Neural cell (in vitro differentiated cells): ENCODE measurements around the gene TLR6. TPM values are rescaled to one million over a fixed set of nuclear protein-coding genes. Genes with fewer than 3 reads are reported as not detected.

Experiments used
- H2AFZ ChIP-seq: fragments of 200-600, 300-800 bp; sonication (generic), shearing (Covaris generic); 2 replicates; pipeline ENCODE4 v1.6.0; 2014; ENCODE audit warnings: low read depth, mild to moderate bottlenecking, antibody characterized with exemption, low read length, moderate library complexity
- H3F3A ChIP-seq: fragments of 200-600 bp; shearing (Covaris generic); 2 replicates; pipeline ENCODE4 v1.6.1; 2016; ENCODE audit warnings: mild to moderate bottlenecking, moderate library complexity, mixed read lengths, antibody characterized with exemption, low read length; ENCODE audit not compliant: insufficient read depth, poor library complexity, severe bottlenecking
- H3K27ac ChIP-seq: fragments of 200-600, 300-800 bp; sonication (generic), shearing (Covaris generic); 2 replicates; pipeline ENCODE4 v1.5.1; 2014; ENCODE audit warnings: mild to moderate bottlenecking, low read length, moderate library complexity
- H3K27me3 ChIP-seq: fragments of 300-800, 200-600 bp; sonication (generic), shearing (Covaris generic); 2 replicates; pipeline ENCODE4 v1.6.0; 2014; ENCODE audit warnings: mild to moderate bottlenecking, low read depth, low read length, moderate library complexity; ENCODE audit not compliant: insufficient read depth
- H3K36me3 ChIP-seq: fragments of 300-800, 200-600 bp; sonication (generic), shearing (Covaris generic); 2 replicates; pipeline ENCODE4 v1.5.1; 2014; ENCODE audit warnings: mild to moderate bottlenecking, antibody characterized with exemption, low read length, moderate library complexity; ENCODE audit not compliant: insufficient read depth
- H3K4me2 ChIP-seq: fragments of 300-800, 200-600 bp; sonication (generic), shearing (Covaris generic); 2 replicates; pipeline ENCODE4 v1.6.0; 2014; ENCODE audit warnings: mild to moderate bottlenecking, low read length
- H3K4me3 ChIP-seq: fragments of 300-800, 200-600 bp; sonication (generic), shearing (Covaris generic); 2 replicates; pipeline ENCODE4 v1.5.1; 2014; ENCODE audit warnings: mild to moderate bottlenecking, low read length, moderate library complexity
- H3K79me2 ChIP-seq: fragments of 200-600 bp; shearing (Covaris generic); replicated peaks from 2 replicates; pipeline ENCODE4 v1.6.0; 2014; ENCODE audit warnings: mild to moderate bottlenecking, low read length, moderate library complexity; ENCODE audit not compliant: insufficient read depth
- H3K9ac ChIP-seq: fragments of 300-800, 200-600 bp; sonication (generic), shearing (Covaris generic); 2 replicates; pipeline ENCODE4 v1.6.1; 2016; ENCODE audit warnings: mild to moderate bottlenecking, low read length, mixed read lengths
- H3K9me2 ChIP-seq: fragments of 200-600 bp; shearing (Covaris generic); 2 replicates; pipeline ENCODE4 v1.6.1; 2016; ENCODE audit warnings: mild to moderate bottlenecking, low read length, mixed read lengths; ENCODE audit not compliant: insufficient read depth
- H3K9me3 ChIP-seq: fragments of 200-600, 300-800 bp; sonication (generic), shearing (Covaris generic); 2 replicates; pipeline ENCODE4 v1.6.1; 2016; ENCODE audit warnings: mild to moderate bottlenecking, mixed run types, low read length, moderate library complexity, mixed read lengths
- H4K20me1 ChIP-seq: fragments of 200-600 bp; shearing (Covaris generic); 2 replicates; pipeline ENCODE4 v1.6.1; 2016; ENCODE audit warnings: mild to moderate bottlenecking, mixed run types; ENCODE audit not compliant: insufficient read depth
- CTCF ChIP-seq: fragments of 450-650 bp; IDR thresholded peaks from 2 replicates; pipeline ENCODE4 v1.5.1; 2014; ENCODE audit warnings: antibody characterized with exemption, mild to moderate bottlenecking, moderate library complexity; ENCODE audit not compliant: poor library complexity, severe bottlenecking
- EP300 ChIP-seq: fragments of 450-650 bp; conservative IDR thresholded peaks from 2 replicates; pipeline ENCODE4 v1.6.1; 2014; ENCODE audit warnings: antibody characterized with exemption, mild to moderate bottlenecking, moderate library complexity; ENCODE audit not compliant: poor library complexity, severe bottlenecking
- EZH2 ChIP-seq: fragments of 200-600, 300-800 bp; shearing (Covaris generic), sonication (generic); IDR thresholded peaks from 2 replicates; pipeline ENCODE4 v1.6.1; 2014; ENCODE audit warnings: antibody characterized with exemption, low read length, borderline replicate concordance, mild to moderate bottlenecking; ENCODE audit not compliant: insufficient read depth, poor library complexity, severe bottlenecking
- MXI1 ChIP-seq: fragments of 450-650 bp; conservative IDR thresholded peaks from 2 replicates; pipeline ENCODE4 v1.6.1; 2014; ENCODE audit warnings: antibody characterized with exemption, mild to moderate bottlenecking; ENCODE audit not compliant: poor library complexity, severe bottlenecking
- POLR2AphosphoS5 ChIP-seq: IDR thresholded peaks from 2 replicates; pipeline ENCODE4 v1.6.1; 2012
- RAD21 ChIP-seq: fragments of 450-650 bp; conservative IDR thresholded peaks from 2 replicates; pipeline ENCODE4 v1.6.1; 2014; ENCODE audit warnings: antibody characterized with exemption, mild to moderate bottlenecking, moderate library complexity
- REST ChIP-seq: IDR thresholded peaks from 2 replicates; pipeline ENCODE4 v1.6.1; 2012; ENCODE audit warnings: borderline replicate concordance
- SMC3 ChIP-seq: fragments of 450-650 bp; conservative IDR thresholded peaks from 2 replicates; pipeline ENCODE4 v1.6.1; 2014; ENCODE audit warnings: antibody characterized with exemption, mild to moderate bottlenecking, moderate library complexity; ENCODE audit not compliant: poor library complexity
- TAF1 ChIP-seq: IDR thresholded peaks from 2 replicates; pipeline ENCODE4 v1.6.1; 2012; ENCODE audit warnings: low read depth
- polyA plus RNA-seq: library from polyadenylated mRNA; depleted of rRNA; stranded (reverse); fragments of >200 nt; gene quantifications from 2 replicates; pipeline ENCODE4 v1.2.3, GENCODE V29; 2014

TLR6 gene
- polyA plus RNA-seq, 1 donor from 2014 or later = not detected

DNA sequence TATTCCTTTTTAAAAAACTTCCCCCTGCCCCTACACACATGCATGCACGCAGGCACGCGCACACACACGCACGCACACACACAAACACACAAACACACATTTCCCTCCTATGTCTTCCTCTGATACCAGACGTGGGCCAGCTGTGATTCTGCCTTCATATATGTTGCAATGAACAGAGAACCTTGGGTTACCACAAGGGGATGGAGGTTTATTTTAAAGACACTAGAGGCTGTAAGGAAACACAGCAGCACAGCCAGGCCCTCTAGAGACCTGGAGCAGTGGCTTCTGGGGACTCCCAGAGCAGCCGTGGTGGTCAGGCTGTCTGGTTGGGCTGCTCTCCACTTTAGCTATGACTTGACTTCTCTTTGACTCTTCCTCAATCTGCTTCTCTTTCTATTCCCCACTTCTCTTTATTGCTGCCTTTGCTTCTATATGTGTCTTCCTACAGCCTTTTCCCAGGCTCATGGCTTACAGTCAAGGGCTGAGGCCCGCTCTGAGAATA, 70.7 kb downstream of the TLR6 start:
- Histone ChIP-seq H4K20me1 (no peaks in the 10 kb centered on the region), H3K27me3 (no peaks in the 10 kb centered on the region), H3K9me3 (no peaks in the 10 kb centered on the region), H3K4me2 (no peak overlapping the region), H3K9ac (no peak overlapping the region), H3K9me2 (no peaks in the 10 kb centered on the region), H2AFZ (no peak overlapping the region), H3K36me3 (no peaks in the 10 kb centered on the region), H3K79me2 (no peaks in the 10 kb centered on the region), H3K27ac (no peak overlapping the region), H3F3A (no peaks in the 10 kb centered on the region), H3K4me3 (no peak overlapping the region)
- no peak for TF ChIP-seq EZH2
- no peak for TF ChIP-seq RAD21
- TF ChIP-seq MXI1 = no peak
- TF ChIP-seq CTCF = no peak
- no peak for TF ChIP-seq TAF1
- TF ChIP-seq EP300 = no peak
- no peak for TF ChIP-seq REST
- TF ChIP-seq SMC3 = no peak
- TF ChIP-seq POLR2AphosphoS5 = no peak

GRCh38 chr4:38785041-38785790, 71.4 kb downstream of the TLR6 start:
- H3K9me2 ChIP-seq = no peaks in the 10 kb centered on the region
- H4K20me1 ChIP-seq = no peaks in the 10 kb centered on the region
- no peaks in the 10 kb centered on the region for H3K9me3 ChIP-seq
- H3K79me2 ChIP-seq = no peaks in the 10 kb centered on the region
- H3F3A ChIP-seq = no peaks in the 10 kb centered on the region
- H2AFZ ChIP-seq = no peak overlapping the region
- TF ChIP-seq RAD21 (no peak), CTCF (no peak), MXI1 (no peak), TAF1 (no peak), EP300 (no peak), SMC3 (no peak), EZH2 (no peak), POLR2AphosphoS5 (no peak), REST (no peak)
- H3K9ac ChIP-seq = no peak overlapping the region
- no peak overlapping the region for H3K4me3 ChIP-seq
- no peaks in the 10 kb centered on the region for H3K36me3 ChIP-seq
- no peak overlapping the region for H3K27ac ChIP-seq
- H3K4me2 ChIP-seq = no peak overlapping the region
- H3K27me3 ChIP-seq = no peaks in the 10 kb centered on the region
